IPS-20b (cell line): ENCODE data around the gene RERG.

Experiments used
- H3K27ac ChIP-seq: one replicate; pipeline ENCODE4 v1.5.1; 2013; ENCODE audit warnings: low read length
- H3K27me3 ChIP-seq: 2 replicates; pipeline ENCODE4 v1.6.1; 2013; ENCODE audit warnings: mild to moderate bottlenecking, low read length, inconsistent platforms; ENCODE audit not compliant: insufficient read depth
- H3K36me3 ChIP-seq: 2 replicates; pipeline ENCODE4 v1.6.1; 2013; ENCODE audit warnings: low read depth, mild to moderate bottlenecking, inconsistent platforms, low read length, moderate library complexity; ENCODE audit not compliant: insufficient read depth
- H3K4me1 ChIP-seq: 2 replicates; pipeline ENCODE4 v1.6.1; 2013; ENCODE audit warnings: mild to moderate bottlenecking, control low read depth, inconsistent platforms, low read length, moderate library complexity; ENCODE audit not compliant: insufficient read depth
- H3K4me3 ChIP-seq: 2 replicates; pipeline ENCODE4 v1.5.1; 2013; ENCODE audit warnings: mild to moderate bottlenecking, low read length, inconsistent platforms
- H3K9ac ChIP-seq: 2 replicates; pipeline ENCODE4 v1.6.1; 2013; ENCODE audit warnings: low read depth, mild to moderate bottlenecking, inconsistent platforms, low read length, moderate library complexity
- H3K9me3 ChIP-seq: 2 replicates; pipeline ENCODE4 v1.6.1; 2013; ENCODE audit warnings: mild to moderate bottlenecking, low read depth, low read length, inconsistent platforms; ENCODE audit not compliant: insufficient read depth

RERG gene

DNA sequence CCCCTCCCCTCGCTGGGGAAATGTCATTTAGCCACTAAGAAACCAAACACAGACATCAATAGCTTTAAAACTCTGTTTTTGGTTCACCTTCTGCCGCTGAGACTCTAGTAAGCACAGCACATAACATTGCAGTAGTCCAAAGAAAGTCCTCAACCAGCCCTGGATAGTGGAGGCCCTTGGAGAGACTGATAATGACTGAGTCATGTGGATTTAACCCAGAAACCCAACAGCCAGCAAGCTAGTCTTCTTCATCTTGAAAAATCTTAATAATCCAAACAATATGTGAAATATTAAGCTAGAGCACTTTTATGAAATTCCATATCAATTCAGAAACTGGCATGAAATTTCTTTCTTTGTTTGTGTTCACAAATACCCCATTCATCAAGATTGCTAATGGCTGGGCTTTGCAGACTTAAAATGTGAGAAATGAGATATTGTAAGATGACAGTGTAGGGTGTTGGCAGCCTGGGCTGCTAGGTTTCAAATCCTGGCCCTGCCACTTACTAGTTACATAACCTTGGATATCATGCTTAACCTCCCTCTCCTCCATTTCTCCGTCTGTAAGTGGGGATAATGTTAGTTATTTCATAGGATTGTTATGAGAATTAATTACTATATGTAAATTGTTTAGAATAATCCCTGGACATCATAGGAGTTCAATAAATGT, 40.1 kb downstream of the RERG start:
- no peaks in the 10 kb centered on the region for H3K9me3 ChIP-seq
- H3K4me1 ChIP-seq = no peaks in the 10 kb centered on the region
- H3K27me3 ChIP-seq = no peaks in the 10 kb centered on the region
- H3K36me3 ChIP-seq = no peaks in the 10 kb centered on the region
- no peak overlapping the region for H3K4me3 ChIP-seq
- H3K27ac ChIP-seq = no peak overlapping the region
- H3K9ac ChIP-seq = no peak overlapping the region

DNA sequence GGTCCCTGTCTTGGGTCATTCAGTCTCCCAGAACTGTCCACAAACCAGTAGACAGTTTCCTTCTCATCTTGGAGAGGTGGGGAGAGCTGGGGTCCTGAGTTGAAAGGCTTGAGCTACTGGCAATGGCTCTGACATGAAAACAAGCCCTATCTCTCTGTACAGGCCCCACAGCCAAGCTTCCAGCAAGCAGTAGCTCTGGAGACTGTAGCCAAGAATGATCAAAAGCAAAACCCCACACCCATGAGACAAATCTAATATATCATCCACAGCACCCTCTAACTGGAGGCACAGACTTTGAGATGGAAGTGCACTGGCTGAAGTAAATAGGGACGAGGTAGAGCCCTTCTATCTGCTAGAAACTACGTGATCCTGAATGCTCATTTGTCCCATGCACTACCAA, 40.9 kb downstream of the RERG start:
- Histone ChIP-seq H3K27me3 (no peaks in the 10 kb centered on the region), H3K27ac (no peak overlapping the region), H3K4me3 (no peak overlapping the region), H3K36me3 (no peaks in the 10 kb centered on the region), H3K9ac (no peak overlapping the region), H3K9me3 (no peaks in the 10 kb centered on the region), H3K4me1 (no peaks in the 10 kb centered on the region)

DNA sequence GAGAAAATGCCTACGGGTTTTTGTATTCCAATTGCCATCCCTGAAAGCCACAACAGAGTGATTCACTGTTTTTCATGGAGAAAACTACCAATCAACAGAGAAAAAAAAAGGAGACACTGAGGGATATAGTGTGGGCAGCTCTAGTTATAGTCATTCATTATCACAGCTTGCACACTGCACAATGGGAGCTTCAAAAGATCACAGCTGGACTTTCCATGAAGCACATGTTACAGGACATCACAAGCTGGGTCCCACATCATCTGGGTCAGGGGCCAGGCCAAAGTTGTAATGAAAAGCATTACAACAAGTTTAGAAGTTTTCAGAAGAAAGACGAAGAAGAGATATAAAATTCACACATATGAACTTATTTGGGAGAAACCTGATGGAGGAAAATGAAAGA, 41.5 kb downstream of the RERG start:
- no peak overlapping the region for H3K4me3 ChIP-seq
- no peaks in the 10 kb centered on the region for H3K9me3 ChIP-seq

DNA sequence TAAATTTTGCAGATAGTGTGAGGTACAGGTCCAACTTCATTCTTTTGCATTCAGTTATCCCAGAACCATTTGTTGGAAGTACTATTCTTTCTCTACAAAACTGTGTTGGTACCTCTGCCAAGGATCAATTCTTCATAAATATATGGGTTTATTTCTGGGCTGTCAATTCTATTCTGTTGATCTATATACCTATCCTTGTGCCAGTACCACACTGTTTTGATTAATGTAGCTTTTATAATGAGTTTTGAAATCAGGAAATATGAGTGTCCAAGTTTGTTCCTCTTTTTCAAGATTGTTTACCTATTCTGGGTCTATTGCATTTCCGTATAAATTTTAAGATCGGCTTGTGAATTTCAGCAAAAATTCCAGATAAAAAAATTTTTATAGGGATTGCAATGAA, 48.1 kb downstream of the RERG start:
- Histone ChIP-seq H3K4me1 (no peaks in the 10 kb centered on the region), H3K27ac (no peak overlapping the region), H3K27me3 (no peaks in the 10 kb centered on the region), H3K4me3 (no peak overlapping the region), H3K9ac (no peak overlapping the region), H3K9me3 (no peaks in the 10 kb centered on the region), H3K36me3 (no peaks in the 10 kb centered on the region)

More for the DNA sequence above, 41.5 kb downstream of the RERG start:
- Histone ChIP-seq H3K27ac (no peak overlapping the region), H3K27me3 (no peaks in the 10 kb centered on the region), H3K9ac (no peak overlapping the region), H3K4me1 (no peaks in the 10 kb centered on the region), H3K36me3 (no peaks in the 10 kb centered on the region)

DNA sequence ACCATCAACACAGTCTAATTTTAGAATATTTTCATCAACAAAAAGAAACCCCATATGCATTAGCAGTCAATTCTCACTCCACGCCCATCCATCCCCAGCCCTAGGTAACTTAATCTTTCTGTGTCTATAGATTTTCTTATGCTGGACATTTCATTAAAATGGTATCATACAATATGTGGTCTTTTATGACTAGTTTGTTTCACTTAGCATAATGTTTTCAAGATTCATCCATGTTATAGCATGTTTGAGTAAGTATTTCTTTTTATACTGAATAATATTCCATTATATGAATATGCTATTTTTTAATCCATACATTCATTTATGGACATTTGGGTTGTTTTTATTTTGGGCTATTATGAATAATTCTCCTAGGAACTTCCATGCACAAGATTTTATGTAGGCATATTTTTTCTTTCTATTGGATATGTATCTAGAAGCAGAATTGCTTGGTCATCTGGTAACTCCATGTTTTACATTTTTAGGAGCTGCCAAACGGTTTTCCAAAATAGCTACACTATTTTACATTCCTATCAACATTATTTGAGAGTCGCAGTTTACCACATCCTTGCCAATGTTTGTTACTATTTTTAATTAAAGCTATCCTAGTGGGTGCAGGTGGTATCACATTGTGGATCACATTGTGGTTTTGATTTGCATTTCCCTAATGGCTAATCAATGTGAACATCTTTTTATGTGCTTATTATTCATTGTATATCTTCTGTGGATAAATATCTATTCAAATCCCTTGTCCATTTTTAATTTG, 49.0 kb downstream of the RERG start:
- no peaks in the 10 kb centered on the region for H3K27me3 ChIP-seq
- no peaks in the 10 kb centered on the region for H3K36me3 ChIP-seq
- H3K4me1 ChIP-seq = no peaks in the 10 kb centered on the region
- no peaks in the 10 kb centered on the region for H3K9me3 ChIP-seq
- no peak overlapping the region for H3K9ac ChIP-seq
- no peak overlapping the region for H3K4me3 ChIP-seq
- no peak overlapping the region for H3K27ac ChIP-seq

DNA sequence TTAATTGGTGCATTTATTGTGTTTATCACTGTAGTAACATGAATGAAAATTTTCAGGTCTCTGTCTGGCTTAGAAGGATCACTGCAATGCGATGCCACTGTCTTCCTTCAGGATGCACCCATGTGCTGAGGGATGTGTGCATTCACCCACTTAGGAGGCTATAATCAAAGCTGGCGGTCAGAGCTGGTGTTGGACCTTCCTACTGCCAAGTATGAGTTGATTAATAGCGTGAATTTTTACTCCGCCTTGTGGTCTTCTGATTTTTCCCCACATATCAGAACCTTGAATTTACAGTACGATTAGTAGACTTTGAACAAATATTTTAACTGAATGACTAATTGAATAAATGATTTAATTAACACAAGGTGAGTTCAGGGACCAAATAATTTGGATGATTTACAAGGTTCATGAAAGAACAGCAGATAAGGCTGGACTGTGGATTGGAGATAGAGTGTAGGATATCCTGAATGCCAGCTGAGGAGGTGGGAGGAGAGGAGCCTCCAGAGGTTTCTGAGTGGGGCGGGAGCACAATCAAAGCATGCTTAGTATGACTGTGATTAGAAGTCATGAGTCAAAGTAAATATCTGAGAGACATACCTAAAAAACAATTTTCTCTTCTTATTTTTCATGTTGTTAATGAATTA, 50.1 kb downstream of the RERG start:
- Histone ChIP-seq H3K4me3 (no peak overlapping the region), H3K27ac (no peak overlapping the region), H3K4me1 (no peaks in the 10 kb centered on the region), H3K9ac (no peak overlapping the region), H3K36me3 (no peaks in the 10 kb centered on the region), H3K9me3 (no peaks in the 10 kb centered on the region), H3K27me3 (no peaks in the 10 kb centered on the region)

DNA sequence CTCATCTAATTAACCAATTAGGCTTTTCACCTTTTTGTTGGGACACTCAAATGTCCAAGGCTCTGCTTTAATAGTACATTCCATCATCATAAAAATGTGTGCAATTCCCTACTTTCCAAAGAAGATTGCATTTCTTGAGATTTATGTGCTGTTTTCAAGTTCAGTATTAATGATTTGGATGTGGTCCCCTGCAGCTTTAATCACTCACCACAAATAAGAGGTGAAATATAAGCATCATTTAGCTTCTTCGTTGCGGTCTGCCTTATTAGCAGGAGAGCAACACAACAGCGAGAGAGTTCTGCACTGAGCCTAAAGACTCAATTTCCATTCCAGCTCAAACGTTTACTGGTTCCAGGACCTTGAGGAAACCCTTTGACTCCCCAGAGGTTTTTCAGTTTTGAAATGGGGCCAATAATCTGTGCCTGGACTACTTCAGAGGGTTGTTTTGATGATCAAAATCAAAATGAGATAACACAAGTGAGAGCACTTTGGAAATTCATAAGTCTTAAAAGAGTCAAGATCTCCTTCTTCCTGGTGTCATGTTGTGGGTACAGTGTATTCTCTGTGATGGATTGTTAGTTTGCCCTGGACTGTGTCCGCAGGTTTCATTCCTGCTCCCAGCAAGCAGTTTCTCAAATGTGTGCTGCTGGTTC, 53.1 kb downstream of the RERG start:
- Histone ChIP-seq H3K4me1 (peaks cover 3% of the 10 kb centered on the region; the same call in 1 of the 2 replicates), H3K36me3 (no peaks in the 10 kb centered on the region), H3K4me3 (no peak overlapping the region), H3K27ac (no peak overlapping the region), H3K9ac (no peak overlapping the region), H3K27me3 (no peaks in the 10 kb centered on the region), H3K9me3 (no peaks in the 10 kb centered on the region)

DNA sequence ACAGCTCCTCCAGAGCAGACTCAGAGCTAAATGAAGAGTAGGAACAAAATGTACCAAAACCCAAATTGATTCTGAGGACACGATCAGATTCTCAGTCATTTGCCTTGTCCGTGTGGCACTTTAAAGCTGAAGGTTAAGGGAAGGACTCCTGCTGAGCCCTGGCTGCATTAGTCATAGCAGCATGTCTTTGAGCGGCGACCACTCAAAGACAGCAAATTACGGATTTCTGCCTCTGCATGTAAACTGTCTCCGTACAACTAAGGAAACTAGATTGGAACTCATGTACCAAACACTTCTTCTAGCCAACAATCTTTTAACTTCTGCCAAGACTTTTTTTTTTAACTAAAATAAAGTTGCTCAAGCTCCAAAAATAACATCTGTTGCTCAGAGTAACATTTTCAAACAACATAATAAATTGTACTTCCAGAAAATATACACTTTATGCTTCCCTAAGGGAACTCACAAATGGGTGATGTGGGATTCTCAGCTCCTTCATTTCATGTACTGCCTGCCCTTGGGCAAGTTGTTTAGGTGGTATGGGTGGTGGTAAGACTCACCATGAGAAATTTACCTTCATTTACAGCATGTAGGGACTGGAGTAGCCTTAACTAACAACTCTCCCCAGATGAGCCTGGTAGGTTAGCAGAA, 56.1 kb downstream of the RERG start:
- H3K27me3 ChIP-seq = no peaks in the 10 kb centered on the region
- no peak overlapping the region for H3K4me3 ChIP-seq
- H3K9me3 ChIP-seq = no peaks in the 10 kb centered on the region
- no peaks in the 10 kb centered on the region for H3K36me3 ChIP-seq
- peaks cover 3% of the 10 kb centered on the region; the same call in 1 of the 2 replicates for H3K4me1 ChIP-seq
- H3K27ac ChIP-seq = no peak overlapping the region
- H3K9ac ChIP-seq = no peak overlapping the region

DNA sequence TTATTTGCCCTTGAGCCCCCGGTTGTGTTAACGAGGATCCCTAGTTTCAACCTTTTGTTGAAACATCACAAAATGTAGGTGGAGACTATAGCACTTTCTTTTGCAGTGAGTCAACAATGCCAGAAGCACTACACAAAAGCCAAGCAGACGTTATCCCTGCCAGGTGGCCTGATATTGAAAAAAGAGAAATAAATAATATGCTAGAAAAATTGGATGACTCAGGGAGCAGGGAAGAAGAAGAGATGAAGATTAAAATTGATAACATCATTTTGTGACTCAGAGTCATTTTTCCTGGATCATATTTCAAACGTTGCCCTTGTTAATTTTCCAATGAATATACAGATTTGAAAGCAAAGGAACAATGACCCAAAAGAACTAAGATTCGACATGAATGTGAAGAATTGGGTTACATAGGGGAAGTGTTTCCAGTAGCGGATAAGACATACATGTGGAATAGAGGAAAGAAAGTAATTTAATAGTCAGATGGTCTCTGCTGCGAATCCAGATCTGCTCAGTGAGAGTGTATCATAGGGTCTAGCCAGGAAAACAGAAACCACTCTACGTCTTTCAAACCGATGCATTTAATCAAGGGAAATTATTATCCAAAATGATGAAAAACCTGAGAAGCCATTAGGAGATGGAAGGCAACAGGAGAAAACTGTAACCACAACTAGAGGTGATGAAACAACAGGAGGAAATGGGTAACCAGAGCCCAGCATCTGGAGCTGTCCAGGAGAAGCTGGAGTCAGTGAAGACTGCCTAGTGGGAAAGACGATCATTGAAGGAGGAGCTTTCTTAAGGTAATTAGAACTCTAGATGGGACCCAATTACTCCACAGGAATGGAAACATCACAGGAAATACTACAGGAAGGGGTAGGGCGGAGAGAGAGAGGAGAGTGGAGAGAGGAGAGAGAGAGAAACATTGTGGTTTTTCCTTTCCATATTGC, 57.9 kb downstream of the RERG start:
- Histone ChIP-seq H3K27ac (no peak overlapping the region), H3K9me3 (no peaks in the 10 kb centered on the region), H3K4me1 (peaks cover 3% of the 10 kb centered on the region; the same call in 1 of the 2 replicates), H3K4me3 (no peak overlapping the region), H3K36me3 (no peaks in the 10 kb centered on the region), H3K9ac (no peak overlapping the region), H3K27me3 (no peaks in the 10 kb centered on the region)

DNA sequence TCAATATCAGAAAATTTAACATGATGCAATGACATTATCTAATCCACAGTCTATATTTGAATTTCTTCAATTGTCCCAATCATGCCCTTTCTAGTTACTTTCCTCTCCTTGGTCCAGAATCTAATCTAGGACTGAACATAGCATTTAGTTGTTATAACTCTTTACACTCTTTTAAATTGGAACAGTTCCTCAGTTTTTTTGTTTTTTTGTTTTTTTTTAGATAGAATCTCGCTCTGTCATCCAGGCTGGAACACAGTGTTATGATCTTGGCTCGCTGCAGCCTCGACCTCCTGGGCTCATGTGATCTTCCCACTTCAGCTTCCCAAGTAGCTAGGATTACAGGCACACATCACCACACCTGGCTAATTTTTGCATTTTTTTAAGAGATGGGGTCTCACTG, 63.1 kb downstream of the RERG start:
- no peak overlapping the region for H3K27ac ChIP-seq
- no peaks in the 10 kb centered on the region for H3K36me3 ChIP-seq
- H3K9me3 ChIP-seq = no peaks in the 10 kb centered on the region
- H3K27me3 ChIP-seq = no peaks in the 10 kb centered on the region
- H3K4me1 ChIP-seq = no peaks in the 10 kb centered on the region
- H3K9ac ChIP-seq = no peak overlapping the region
- no peak overlapping the region for H3K4me3 ChIP-seq
